ENCODE data around the gene NDUFS2.

GRCh38 chr1:161195171-161195570, 7.0 kb upstream of the NDUFS2 start:
- TF ChIP-seq EP300 (IDR thresholded peaks at IDR 0.05) (no peak), CTCF (IDR thresholded peaks at IDR 0.05) (no peak)

Data from stomach (tissue), 4 donors.